Measurements from ENCODE around the gene SLC25A2. TPM values are rescaled to one million over a fixed set of nuclear protein-coding genes. Genes with fewer than 3 reads are reported as not detected.
"Not testable (repeated sequence)": the region's sequence is repeated elsewhere in the genome, so short reads cannot be mapped to it uniquely, and the experiment has no call there.

Gene SLC25A2
- total and polyA plus RNA-seq, 8 donors, result 0.43 to 4.8 TPM; not detected in 6

DNA sequence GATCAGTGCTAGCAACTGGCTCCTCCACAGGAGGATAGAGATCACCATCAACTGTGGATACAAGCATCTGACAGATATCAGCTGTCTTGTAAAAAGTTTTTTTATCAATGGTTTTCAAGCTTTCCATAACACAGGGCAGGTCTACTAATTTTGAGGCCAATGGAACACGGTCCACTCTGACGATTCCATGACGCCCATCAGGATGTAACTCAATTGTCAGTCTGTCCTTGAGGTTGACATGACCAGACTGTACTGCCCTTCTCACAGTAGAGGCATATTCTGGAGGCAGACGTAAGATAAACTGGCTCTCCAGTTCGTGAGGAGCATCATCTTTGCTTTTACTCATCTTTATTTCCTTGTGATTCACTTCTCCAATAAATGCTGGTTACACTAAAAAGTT is 15.8 kb upstream of the SLC25A2 start:
- DNase-seq, result no peak
- Histone ChIP-seq H3K27ac (peak overlapping the region in 2 of 5 donors; percentile 92 to 95), H3K27me3 (no peaks in the 10 kb centered on the region), H3K36me3 (peaks cover 14 to 52% (median 48%) of the 10 kb centered on the region in 4 donors), H3K4me3 (peak overlapping the region; percentile 63 to 82 (median 72)), H3K4me1 (peaks cover 0 to 12% (median 8%) of the 10 kb centered on the region in 4 donors), H3K9me3 (peaks cover 59 to 91% (median 75%) of the 10 kb centered on the region in 4 donors)
- WGBS, 5 donors, result 70 to 79% (median 76%) methylated on average over 5 of the region's 5 CpGs
- TF ChIP-seq POLR2A (IDR thresholded peaks at IDR 0.05), result no peak
- no peak for TF ChIP-seq EP300 (IDR thresholded peaks at IDR 0.05)
- TF ChIP-seq CTCF (IDR thresholded peaks at IDR 0.05), result no peak
- no peak for TF ChIP-seq POLR2AphosphoS5 (IDR thresholded peaks at IDR 0.05)
- intact Hi-C loops (cut with DNase I; ENCODE audit: low total_unique reads), result loop anchor here (10.0 kb wide), 1 partner anchor 215 kb away; no protein-coding TSS in a partner anchor

DNA sequence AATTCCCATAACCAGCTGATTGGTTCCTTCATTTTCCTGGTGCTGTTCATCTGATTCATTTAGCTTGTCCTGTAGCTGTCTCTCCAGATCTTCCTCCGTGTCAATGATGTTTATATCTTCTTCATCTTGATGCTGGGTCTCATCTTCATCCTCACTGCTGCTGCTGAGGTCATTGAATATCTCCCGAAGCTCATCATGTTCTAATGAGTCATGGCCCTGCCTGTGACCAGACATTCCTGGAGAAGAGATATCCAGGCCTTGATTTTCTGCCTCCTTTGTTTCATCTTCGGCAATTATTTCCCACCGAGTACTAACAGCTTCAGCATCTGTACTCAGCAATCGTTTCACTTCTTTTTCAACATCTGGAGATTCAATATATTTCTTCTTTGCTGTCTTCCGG is 15.4 kb upstream of the SLC25A2 start:
- no peak overlapping the region for H3K27ac ChIP-seq
- peak overlapping the region in 2 of 4 donors; percentile 63 to 67 for H3K4me3 ChIP-seq
- WGBS, 5 donors, result 97 to 99% (median 98%) methylated on average over 6 of the region's 6 CpGs
- no peak for TF ChIP-seq EP300 (IDR thresholded peaks at IDR 0.05)
- H3K27me3 ChIP-seq, result no peaks in the 10 kb centered on the region
- DNase-seq, result no peak
- intact Hi-C loops (cut with DNase I; ENCODE audit: low total_unique reads), result no loop called here
- H3K36me3 ChIP-seq, result peaks cover 14 to 56% (median 48%) of the 10 kb centered on the region in 4 donors
- peaks cover 0 to 12% (median 8%) of the 10 kb centered on the region in 4 donors for H3K4me1 ChIP-seq
- H3K9me3 ChIP-seq, result peaks cover 59 to 93% (median 78%) of the 10 kb centered on the region in 4 donors

DNA sequence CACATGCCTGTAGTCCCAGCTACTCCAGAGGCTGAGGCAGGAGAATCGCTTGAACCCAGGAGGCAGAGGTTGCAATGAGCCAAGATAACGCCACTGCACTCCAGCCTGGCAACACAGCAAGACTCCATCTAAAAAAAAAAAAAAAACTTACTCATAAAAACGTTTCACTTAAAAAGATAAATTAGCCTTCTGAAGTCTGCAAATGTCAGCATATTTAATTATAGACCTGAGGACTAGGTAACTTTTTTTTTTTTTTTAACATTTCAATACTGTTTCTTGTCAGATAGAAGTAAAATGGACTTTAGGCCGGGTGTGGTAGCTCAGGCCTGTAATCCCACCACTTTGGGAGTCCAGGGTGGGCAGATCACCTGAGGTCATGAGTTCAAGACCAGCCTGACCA is 13.1 kb upstream of the SLC25A2 start:
- Histone ChIP-seq H3K9me3 (peaks cover 75 to 93% (median 85%) of the 10 kb centered on the region in 4 donors), H3K4me1 (peaks cover 0 to 12% (median 8%) of the 10 kb centered on the region in 4 donors), H3K36me3 (peaks cover 14 to 78% (median 54%) of the 10 kb centered on the region in 4 donors)
- H3K4me3 ChIP-seq; H3K27ac ChIP-seq; intact Hi-C loops (cut with DNase I; ENCODE audit: low total_unique reads); H3K27me3 ChIP-seq; DNase-seq: not testable (repeated sequence)
- 85 to 93% (median 89%) methylated on average over 4 of the region's 4 CpGs for WGBS, 5 donors

- DNase-seq, result no peak
- intact Hi-C loops (cut with DNase I; ENCODE audit: low total_unique reads), result no loop called here
These were observed 9.9 kb upstream of the SLC25A2 start for GRCh38 chr5:141313711-141314110.

GRCh38 chr5:141306630-141307029 is 2.8 kb upstream of the SLC25A2 start:
- 97 to 100% (median 100%) methylated on average over 1 of the region's 1 CpG for WGBS, 5 donors
- no peak for DNase-seq
- no peaks in the 10 kb centered on the region for H3K4me1 ChIP-seq
- intact Hi-C loops (cut with DNase I; ENCODE audit: low total_unique reads), result no loop called here
- no peak overlapping the region for H3K4me3 ChIP-seq
- H3K27me3 ChIP-seq, result no peaks in the 10 kb centered on the region
- peaks cover 46 to 100% (median 97%) of the 10 kb centered on the region in 4 donors for H3K9me3 ChIP-seq
- H3K36me3 ChIP-seq, result peaks cover 0 to 44% (median 4%) of the 10 kb centered on the region in 4 donors
- H3K27ac ChIP-seq, result no peak overlapping the region
- TF ChIP-seq CTCF (IDR thresholded peaks at IDR 0.05), result no peak
- no peak for TF ChIP-seq POLR2A (IDR thresholded peaks at IDR 0.05)
- TF ChIP-seq EP300 (IDR thresholded peaks at IDR 0.05), result no peak
- no peak for TF ChIP-seq POLR2AphosphoS5 (IDR thresholded peaks at IDR 0.05)

More at GRCh38 chr5:141313711-141314110, 9.9 kb upstream of the SLC25A2 start:
- Histone ChIP-seq H3K9me3 (peaks cover 60 to 100% (median 99%) of the 10 kb centered on the region in 4 donors), H3K4me3 (no peak overlapping the region), H3K4me1 (no peaks in the 10 kb centered on the region), H3K27me3 (no peaks in the 10 kb centered on the region), H3K27ac (no peak overlapping the region), H3K36me3 (peaks cover 5 to 81% (median 43%) of the 10 kb centered on the region in 4 donors)
- TF ChIP-seq POLR2AphosphoS5 (IDR thresholded peaks at IDR 0.05) (no peak), POLR2A (IDR thresholded peaks at IDR 0.05) (no peak), EP300 (IDR thresholded peaks at IDR 0.05) (no peak), CTCF (IDR thresholded peaks at IDR 0.05) (no peak)

All from stomach (tissue), 9 donors.